NT2/D1 (cell line): Measurements from ENCODE around the gene PLXDC2.
"Not testable (repeated sequence)": the region's sequence is repeated elsewhere in the genome, so short reads cannot be mapped to it uniquely, and the experiment has no call there.

Experiments used
- DNase-seq: peaks from one replicate; pipeline ENCODE4 v3.0.0-alpha.2; 2011; ENCODE audit warnings: low read depth, low spot score
- H3K27me3 ChIP-seq: 2 replicates; pipeline ENCODE4 v1.6.0; 2011; ENCODE audit warnings: mild to moderate bottlenecking; ENCODE audit not compliant: insufficient read length, insufficient read depth
- H3K36me3 ChIP-seq: 2 replicates; pipeline ENCODE4 v1.6.1; 2011; ENCODE audit warnings: mild to moderate bottlenecking, low read length, mixed read lengths; ENCODE audit not compliant: insufficient read depth, insufficient read length
- H3K4me1 ChIP-seq: 2 replicates; pipeline ENCODE4 v1.5.1; 2011; ENCODE audit not compliant: insufficient read depth, insufficient read length
- H3K4me3 ChIP-seq: 2 replicates; pipeline ENCODE4 v1.5.1; 2011; ENCODE audit warnings: low read depth; ENCODE audit not compliant: insufficient read length
- H3K9ac ChIP-seq: 2 replicates; pipeline ENCODE4 v1.6.0; 2011; ENCODE audit warnings: low read depth; ENCODE audit not compliant: insufficient read length
- H3K9me3 ChIP-seq: 2 replicates; pipeline ENCODE4 v1.5.1; 2011; ENCODE audit warnings: mild to moderate bottlenecking, low read length; ENCODE audit not compliant: insufficient read depth
- SUZ12 ChIP-seq: IDR thresholded peaks from 2 replicates; pipeline ENCODE4 v1.6.1; 2011; ENCODE audit not compliant: insufficient read length, insufficient read depth; ENCODE audit errors: extremely low read depth
- YY1 ChIP-seq: IDR thresholded peaks from 2 replicates; pipeline ENCODE4 v1.6.1; 2011; ENCODE audit not compliant: insufficient read length, insufficient read depth
- ZNF274 ChIP-seq: IDR thresholded peaks from 2 replicates; pipeline ENCODE4 v1.6.1; 2011; ENCODE audit warnings: mild to moderate bottlenecking, low read depth, low read length

PLXDC2 gene

DNA sequence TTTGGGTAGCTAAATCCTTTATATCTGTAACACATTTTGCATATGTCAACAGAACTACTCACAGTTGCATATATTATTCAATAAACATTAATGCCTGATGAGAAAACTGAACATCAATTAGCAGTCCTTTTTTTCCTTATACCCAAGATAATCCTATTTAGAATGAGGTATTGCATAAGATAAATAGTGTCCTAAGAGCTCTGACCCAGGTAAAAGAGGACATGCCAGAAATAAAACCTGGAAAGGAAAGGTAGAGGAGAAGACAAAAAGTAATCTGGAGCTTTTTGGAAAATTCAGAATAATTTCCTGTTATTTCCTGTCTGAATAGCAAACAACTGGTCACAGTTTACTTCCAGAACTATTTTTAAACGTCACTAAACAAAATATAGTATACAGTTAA, 204.4 kb downstream of the PLXDC2 start:
- no peak overlapping the region for H3K9ac ChIP-seq
- H3K9me3 ChIP-seq = no peaks in the 10 kb centered on the region
- H3K36me3 ChIP-seq = no peaks in the 10 kb centered on the region
- H3K4me3 ChIP-seq = no peak overlapping the region
- no peaks in the 10 kb centered on the region for H3K27me3 ChIP-seq
- H3K4me1 ChIP-seq = no peaks in the 10 kb centered on the region
- TF ChIP-seq YY1 (no peak), SUZ12 (no peak), ZNF274 (no peak)
- DNase-seq = no peak

DNA sequence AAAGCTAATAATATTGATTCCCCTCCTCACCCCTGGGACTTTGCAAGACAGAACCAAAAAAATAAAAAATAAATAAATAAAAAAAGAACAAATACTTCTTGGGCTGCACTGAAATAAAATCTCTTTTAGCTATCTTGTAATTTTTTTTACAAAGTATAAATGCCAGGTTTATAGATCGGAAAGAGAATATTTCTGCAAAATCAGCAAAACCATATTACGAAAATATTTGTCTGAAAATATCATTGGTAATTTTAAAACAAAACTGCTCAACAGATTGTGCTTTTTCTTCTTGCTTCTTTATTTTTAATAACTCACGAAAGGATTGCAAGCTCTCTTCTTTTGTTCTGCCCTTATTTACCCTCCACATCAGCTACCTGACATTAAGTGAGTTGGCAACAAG, 213.3 kb downstream of the PLXDC2 start:
- Histone ChIP-seq H3K9me3 (no peaks in the 10 kb centered on the region), H3K4me3 (no peak overlapping the region), H3K36me3 (no peaks in the 10 kb centered on the region), H3K9ac (no peak overlapping the region), H3K4me1 (no peaks in the 10 kb centered on the region), H3K27me3 (no peaks in the 10 kb centered on the region)
- no peak for DNase-seq
- no peak for TF ChIP-seq ZNF274
- no peak for TF ChIP-seq SUZ12
- no peak for TF ChIP-seq YY1

GRCh38 chr10:20033476-20033875, 217.2 kb downstream of the PLXDC2 start:
- H3K27me3 ChIP-seq = no peaks in the 10 kb centered on the region
- H3K36me3 ChIP-seq = no peaks in the 10 kb centered on the region
- no peaks in the 10 kb centered on the region for H3K9me3 ChIP-seq
- no peaks in the 10 kb centered on the region for H3K4me1 ChIP-seq
- DNase-seq = no peak
- H3K9ac ChIP-seq = no peak overlapping the region
- TF ChIP-seq ZNF274 = no peak
- no peak for TF ChIP-seq YY1
- no peak for TF ChIP-seq SUZ12
- H3K4me3 ChIP-seq = no peak overlapping the region

GRCh38 chr10:20034732-20035131, 218.5 kb downstream of the PLXDC2 start:
- Histone ChIP-seq H3K36me3 (no peaks in the 10 kb centered on the region), H3K27me3 (no peaks in the 10 kb centered on the region), H3K9me3 (no peaks in the 10 kb centered on the region), H3K4me1 (no peaks in the 10 kb centered on the region), H3K9ac (no peak overlapping the region), H3K4me3 (no peak overlapping the region)
- TF ChIP-seq SUZ12 = no peak
- no peak for DNase-seq

GRCh38 chr10:20040012-20040411, 223.8 kb downstream of the PLXDC2 start:
- no peak overlapping the region for H3K9ac ChIP-seq
- H3K4me3 ChIP-seq = no peak overlapping the region
- H3K4me1 ChIP-seq = no peaks in the 10 kb centered on the region
- H3K36me3 ChIP-seq = no peaks in the 10 kb centered on the region
- H3K27me3 ChIP-seq = no peaks in the 10 kb centered on the region
- no peak for TF ChIP-seq YY1
- no peak for TF ChIP-seq ZNF274
- no peak for TF ChIP-seq SUZ12
- H3K9me3 ChIP-seq = no peaks in the 10 kb centered on the region
- DNase-seq = no peak

DNA sequence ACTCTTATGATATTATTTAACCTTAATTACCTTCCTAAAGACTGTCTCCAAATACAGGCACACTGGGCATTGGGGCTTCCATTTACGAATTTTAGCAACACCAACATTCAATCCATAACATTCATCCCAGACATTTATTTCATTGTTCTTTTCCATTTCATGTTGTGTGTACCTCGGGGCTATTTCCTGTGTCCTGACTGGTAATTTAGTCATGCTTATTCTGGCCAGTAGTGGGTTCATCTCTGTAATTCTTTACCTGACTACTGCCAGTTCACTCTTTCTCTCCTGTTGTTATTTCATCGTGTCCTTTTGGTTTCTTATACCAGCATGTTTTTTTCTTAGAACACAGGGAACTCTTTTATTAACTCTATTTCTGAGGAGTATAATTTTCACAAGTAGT, 225.7 kb downstream of the PLXDC2 start:
- Histone ChIP-seq H3K4me3 (no peak overlapping the region), H3K36me3 (no peaks in the 10 kb centered on the region), H3K9me3 (no peaks in the 10 kb centered on the region), H3K27me3 (no peaks in the 10 kb centered on the region), H3K4me1 (no peaks in the 10 kb centered on the region), H3K9ac (no peak overlapping the region)
- TF ChIP-seq ZNF274 = no peak
- TF ChIP-seq SUZ12 = no peak
- TF ChIP-seq YY1 = no peak
- no peak for DNase-seq

- not testable (repeated sequence) for H3K9me3 ChIP-seq, H3K4me3 ChIP-seq, H3K9ac ChIP-seq, H3K4me1 ChIP-seq, DNase-seq, H3K36me3 ChIP-seq, H3K27me3 ChIP-seq
These were observed 228.9 kb downstream of the PLXDC2 start for GRCh38 chr10:20045100-20045499.

DNA sequence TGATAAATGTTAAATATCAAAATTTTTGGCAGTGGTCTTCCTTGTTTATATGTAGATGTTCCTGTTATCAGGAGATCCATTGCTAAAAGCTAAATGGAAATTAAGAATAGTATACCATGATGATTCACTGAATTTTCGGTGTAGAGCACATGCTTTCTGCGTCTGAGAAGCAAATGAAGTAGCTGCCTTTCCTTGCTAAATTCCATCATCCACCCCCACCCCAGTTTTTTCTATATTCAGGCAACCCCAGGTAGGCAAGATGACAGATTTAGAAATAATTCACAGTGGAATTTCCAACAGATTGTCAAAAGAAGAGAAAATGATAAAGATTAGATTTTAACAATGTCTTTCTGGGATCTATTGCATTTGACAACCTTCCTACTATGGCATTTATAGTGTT, 231.9 kb downstream of the PLXDC2 start:
- Histone ChIP-seq H3K27me3 (no peaks in the 10 kb centered on the region), H3K9me3 (no peaks in the 10 kb centered on the region), H3K9ac (no peak overlapping the region), H3K4me1 (no peaks in the 10 kb centered on the region), H3K36me3 (no peaks in the 10 kb centered on the region), H3K4me3 (no peak overlapping the region)
- TF ChIP-seq ZNF274 = no peak
- TF ChIP-seq SUZ12 = no peak
- TF ChIP-seq YY1 = no peak
- no peak for DNase-seq
